ENCODE measurements around the gene ESYT2. TPM values are rescaled to one million over a fixed set of nuclear protein-coding genes. Genes with fewer than 3 reads are reported as not detected.
"Not testable (repeated sequence)": the region's sequence is repeated elsewhere in the genome, so short reads cannot be mapped to it uniquely, and the experiment has no call there.

The ESYT2 gene
- total RNA-seq, 1 donor from 2014 or later = 60.9 TPM

GRCh38 chr7:158699341-158699740 lies 130.0 kb downstream of the ESYT2 start:
- Histone ChIP-seq H3K27me3 (ENCODE audit: insufficient read depth, low read length) (no peaks in the 10 kb centered on the region), H4K20me1 (ENCODE audit: insufficient read depth, low read length) (no peaks in the 10 kb centered on the region), H3K9ac (ENCODE audit: low read length) (no peak overlapping the region), H3K4me2 (ENCODE audit: low read length) (no peak overlapping the region), H3K4me1 (ENCODE audit: insufficient read depth, low read length) (peaks cover 7% of the 10 kb centered on the region), H3K36me3 (ENCODE audit: insufficient read depth, low read length) (peaks cover 8% of the 10 kb centered on the region), H2AFZ (ENCODE audit: low read depth, low read length) (no peak overlapping the region), H3K27ac (ENCODE audit: low read depth, low read length) (no peak overlapping the region), H3K79me2 (ENCODE audit: insufficient read depth, low read length) (peaks cover 86% of the 10 kb centered on the region), H3K9me3 (ENCODE audit: insufficient read depth, low read depth, low read length) (no peaks in the 10 kb centered on the region), H3K4me3 (ENCODE audit: insufficient read depth, low read depth, low read length) (no peak overlapping the region)
- no peaks in the 10 kb centered on the region for H3K27me3 Mint-ChIP-seq (ENCODE audit: low read depth, unreplicated experiment)
- TF ChIP-seq CTCF (IDR thresholded peaks at IDR 0.05; ENCODE audit: insufficient read depth, low read depth, low read length) = no peak
- no peak for TF ChIP-seq EZH2 (IDR thresholded peaks at IDR 0.05; ENCODE audit: insufficient read depth, low read length)
- FAIRE-seq (no peak), DNase-seq (ENCODE audit: low read depth) (no peak)
- H3K36me3 Mint-ChIP-seq (ENCODE audit: low read depth, unreplicated experiment) = peaks cover 3% of the 10 kb centered on the region
- H3K4me1 Mint-ChIP-seq (ENCODE audit: low read depth, unreplicated experiment) = no peaks in the 10 kb centered on the region
- H3K27ac Mint-ChIP-seq (ENCODE audit: unreplicated experiment) = no peak overlapping the region
- H3K4me3 Mint-ChIP-seq (ENCODE audit: unreplicated experiment) = no peak overlapping the region
- H3K9me3 Mint-ChIP-seq (ENCODE audit: unreplicated experiment) = no peaks in the 10 kb centered on the region

- no peak overlapping the region for H3K27ac Mint-ChIP-seq (ENCODE audit: unreplicated experiment)
- no peak overlapping the region for H3K27ac ChIP-seq (ENCODE audit: low read depth, low read length)
- FAIRE-seq (no peak), DNase-seq (ENCODE audit: low read depth) (no peak)
- H3K9me3 ChIP-seq (ENCODE audit: insufficient read depth, low read depth, low read length) = no peaks in the 10 kb centered on the region
- H2AFZ ChIP-seq (ENCODE audit: low read depth, low read length) = no peak overlapping the region
- peaks cover 8% of the 10 kb centered on the region for H3K36me3 ChIP-seq (ENCODE audit: insufficient read depth, low read length)
- no peaks in the 10 kb centered on the region for H4K20me1 ChIP-seq (ENCODE audit: insufficient read depth, low read length)
- no peaks in the 10 kb centered on the region for H3K4me1 Mint-ChIP-seq (ENCODE audit: low read depth, unreplicated experiment)
- H3K9ac ChIP-seq (ENCODE audit: low read length) = no peak overlapping the region
- TF ChIP-seq EZH2 (IDR thresholded peaks at IDR 0.05; ENCODE audit: insufficient read depth, low read length) = no peak
- no peak for TF ChIP-seq CTCF (IDR thresholded peaks at IDR 0.05; ENCODE audit: insufficient read depth, low read depth, low read length)
- H3K9me3 Mint-ChIP-seq (ENCODE audit: unreplicated experiment) = no peaks in the 10 kb centered on the region
- peaks cover 83% of the 10 kb centered on the region for H3K79me2 ChIP-seq (ENCODE audit: insufficient read depth, low read length)
- H3K4me2 ChIP-seq (ENCODE audit: low read length) = no peak overlapping the region
- H3K27me3 Mint-ChIP-seq (ENCODE audit: low read depth, unreplicated experiment) = no peaks in the 10 kb centered on the region
- peaks cover 5% of the 10 kb centered on the region for H3K4me1 ChIP-seq (ENCODE audit: insufficient read depth, low read length)
- H3K36me3 Mint-ChIP-seq (ENCODE audit: low read depth, unreplicated experiment) = peaks cover 3% of the 10 kb centered on the region
- H3K4me3 ChIP-seq (ENCODE audit: insufficient read depth, low read depth, low read length) = no peak overlapping the region
- H3K27me3 ChIP-seq (ENCODE audit: insufficient read depth, low read length) = no peaks in the 10 kb centered on the region
- H3K4me3 Mint-ChIP-seq (ENCODE audit: unreplicated experiment) = no peak overlapping the region
Measured at GRCh38 chr7:158698657-158699195, 130.6 kb downstream of the ESYT2 start.

- peaks cover 72% of the 10 kb centered on the region for H3K79me2 ChIP-seq (ENCODE audit: insufficient read depth, low read length)
- H3K4me1 ChIP-seq (ENCODE audit: insufficient read depth, low read length); H3K9ac ChIP-seq (ENCODE audit: low read length); H3K4me1 Mint-ChIP-seq (ENCODE audit: low read depth, unreplicated experiment); H3K4me3 Mint-ChIP-seq (ENCODE audit: unreplicated experiment); H2AFZ ChIP-seq (ENCODE audit: low read depth, low read length); H3K27ac ChIP-seq (ENCODE audit: low read depth, low read length); H4K20me1 ChIP-seq (ENCODE audit: insufficient read depth, low read length); H3K9me3 Mint-ChIP-seq (ENCODE audit: unreplicated experiment); H3K27me3 Mint-ChIP-seq (ENCODE audit: low read depth, unreplicated experiment); DNase-seq (ENCODE audit: low read depth); H3K4me2 ChIP-seq (ENCODE audit: low read length); H3K9me3 ChIP-seq (ENCODE audit: insufficient read depth, low read depth, low read length); H3K36me3 Mint-ChIP-seq (ENCODE audit: low read depth, unreplicated experiment); FAIRE-seq; H3K27me3 ChIP-seq (ENCODE audit: insufficient read depth, low read length); H3K27ac Mint-ChIP-seq (ENCODE audit: unreplicated experiment); H3K4me3 ChIP-seq (ENCODE audit: insufficient read depth, low read depth, low read length); H3K36me3 ChIP-seq (ENCODE audit: insufficient read depth, low read length): not testable (repeated sequence)
Measured at GRCh38 chr7:158697597-158697996, 131.7 kb downstream of the ESYT2 start.

Measured in astrocyte (in vitro differentiated cells and primary cell).